ENCODE results near the gene TNFAIP8L3.

The TNFAIP8L3 gene

GRCh38 chr15:51104512-51104911, 9.8 kb upstream of the TNFAIP8L3 start:
- Histone ChIP-seq H3K9me3 (replicated peaks in 1 of 2; ENCODE audit: control insufficient read depth in 2 of 2, insufficient read depth in 1 of 2, low read depth in 1 of 2, low read length in 2 of 2) (no peaks in the 10 kb centered on the region), H3K27me3 (ENCODE audit: control insufficient read depth in 3 of 3, insufficient read depth in 3 of 3, low read depth in 1 of 3, low read length in 3 of 3) (peaks cover 0 to 14% (median 0%) of the 10 kb centered on the region in 3 experiments), H3K4me2 (ENCODE audit: insufficient read depth, low read length, poor library complexity, severe bottlenecking) (no peak overlapping the region), H4K8ac (ENCODE audit: low read depth, low read length) (no peak overlapping the region), H2BK120ac (ENCODE audit: low read depth, low read length) (no peak overlapping the region), H3K36me3 (replicated peaks in 1 of 2; ENCODE audit: control insufficient read depth in 2 of 2, insufficient read depth in 2 of 2, low read length in 2 of 2) (no peaks in the 10 kb centered on the region), H3K4ac (ENCODE audit: low read length) (no peak overlapping the region), H2AFZ (ENCODE audit: low read length) (no peak overlapping the region), H3K14ac (ENCODE audit: low read length) (no peak overlapping the region), H3K4me3 (ENCODE audit: low read length in 2 of 2) (no peak overlapping the region), H3K4me1 (ENCODE audit: control insufficient read depth in 2 of 2, insufficient read depth in 1 of 2, low read depth in 1 of 2, low read length in 2 of 2) (no peaks in the 10 kb centered on the region), H2BK12ac (ENCODE audit: low read length) (no peak overlapping the region), H3K27ac (replicated peaks; ENCODE audit: low read length) (no peak overlapping the region), H3K9ac (ENCODE audit: low read depth, low read length, poor library complexity) (no peak overlapping the region), H2BK5ac (ENCODE audit: low read length) (no peak overlapping the region), H3K79me1 (ENCODE audit: low read depth, low read length) (no peaks in the 10 kb centered on the region), H4K91ac (ENCODE audit: low read depth, low read length, poor library complexity) (no peak overlapping the region), H2BK15ac (ENCODE audit: low read length) (no peak overlapping the region), H3K18ac (ENCODE audit: low read length) (no peak overlapping the region), H2AK5ac (ENCODE audit: low read depth, low read length) (no peak overlapping the region), H3K23ac (ENCODE audit: low read depth, low read length, poor library complexity) (peak overlapping the region; percentile 25)
- DNase-seq (ENCODE audit: low spot score) = no peak
- WGBS, 2 donors (ENCODE audit: extremely low coverage in 2 of 2, insufficient read length in 2 of 2, insufficient replicate concordance in 1 of 2) = no CpG with 5 or more reads among the region's 3 CpGs

GRCh38 chr15:51103330-51103729, 8.6 kb upstream of the TNFAIP8L3 start:
- Histone ChIP-seq H3K9me3 (replicated peaks in 1 of 2; ENCODE audit: control insufficient read depth in 2 of 2, insufficient read depth in 1 of 2, low read depth in 1 of 2, low read length in 2 of 2) (no peaks in the 10 kb centered on the region), H3K27me3 (ENCODE audit: control insufficient read depth in 3 of 3, insufficient read depth in 3 of 3, low read depth in 1 of 3, low read length in 3 of 3) (peaks cover 0 to 20% (median 2%) of the 10 kb centered on the region in 3 experiments), H3K36me3 (replicated peaks in 1 of 2; ENCODE audit: control insufficient read depth in 2 of 2, insufficient read depth in 2 of 2, low read length in 2 of 2) (no peaks in the 10 kb centered on the region), H2BK120ac (ENCODE audit: low read depth, low read length) (no peak overlapping the region), H2BK12ac (ENCODE audit: low read length) (no peak overlapping the region), H3K9ac (ENCODE audit: low read depth, low read length, poor library complexity) (no peak overlapping the region), H3K4me2 (ENCODE audit: insufficient read depth, low read length, poor library complexity, severe bottlenecking) (no peak overlapping the region), H3K23ac (ENCODE audit: low read depth, low read length, poor library complexity) (no peak overlapping the region), H3K4me3 (ENCODE audit: low read length in 2 of 2) (no peak overlapping the region), H3K18ac (ENCODE audit: low read length) (no peak overlapping the region), H2AK5ac (ENCODE audit: low read depth, low read length) (no peak overlapping the region), H3K14ac (ENCODE audit: low read length) (no peak overlapping the region), H3K79me1 (ENCODE audit: low read depth, low read length) (no peaks in the 10 kb centered on the region), H4K8ac (ENCODE audit: low read depth, low read length) (no peak overlapping the region), H3K4ac (ENCODE audit: low read length) (no peak overlapping the region), H2BK5ac (ENCODE audit: low read length) (no peak overlapping the region), H2BK15ac (ENCODE audit: low read length) (no peak overlapping the region), H3K27ac (replicated peaks; ENCODE audit: low read length) (no peak overlapping the region), H2AFZ (ENCODE audit: low read length) (no peak overlapping the region), H4K91ac (ENCODE audit: low read depth, low read length, poor library complexity) (no peak overlapping the region), H3K4me1 (ENCODE audit: control insufficient read depth in 2 of 2, insufficient read depth in 1 of 2, low read depth in 1 of 2, low read length in 2 of 2) (peaks cover 0 to 2% of the 10 kb centered on the region in 2 donors)
- WGBS, 2 donors (ENCODE audit: extremely low coverage in 2 of 2, insufficient read length in 2 of 2, insufficient replicate concordance in 1 of 2) = no CpG with 5 or more reads among the region's 1 CpG
- DNase-seq (ENCODE audit: low spot score) = no peak

GRCh38 chr15:51100785-51101489, 6.2 kb upstream of the TNFAIP8L3 start:
- H3K4me2 ChIP-seq (ENCODE audit: insufficient read depth, low read length, poor library complexity, severe bottlenecking) = no peak overlapping the region
- H3K9me3 ChIP-seq (replicated peaks in 1 of 2; ENCODE audit: control insufficient read depth in 2 of 2, insufficient read depth in 1 of 2, low read depth in 1 of 2, low read length in 2 of 2) = no peaks in the 10 kb centered on the region
- no peak overlapping the region for H2AK5ac ChIP-seq (ENCODE audit: low read depth, low read length)
- H3K4ac ChIP-seq (ENCODE audit: low read length) = no peak overlapping the region
- H3K4me3 ChIP-seq (ENCODE audit: low read length in 2 of 2) = no peak overlapping the region
- H2BK15ac ChIP-seq (ENCODE audit: low read length) = no peak overlapping the region
- H3K27ac ChIP-seq (replicated peaks; ENCODE audit: low read length) = no peak overlapping the region
- no peak overlapping the region for H3K14ac ChIP-seq (ENCODE audit: low read length)
- H3K27me3 ChIP-seq (ENCODE audit: control insufficient read depth in 3 of 3, insufficient read depth in 3 of 3, low read depth in 1 of 3, low read length in 3 of 3) = peaks cover 0 to 40% (median 5%) of the 10 kb centered on the region in 3 experiments
- H4K8ac ChIP-seq (ENCODE audit: low read depth, low read length) = no peak overlapping the region
- H2BK120ac ChIP-seq (ENCODE audit: low read depth, low read length) = no peak overlapping the region
- no peaks in the 10 kb centered on the region for H3K36me3 ChIP-seq (replicated peaks in 1 of 2; ENCODE audit: control insufficient read depth in 2 of 2, insufficient read depth in 2 of 2, low read length in 2 of 2)
- no peak overlapping the region for H4K91ac ChIP-seq (ENCODE audit: low read depth, low read length, poor library complexity)
- H3K9ac ChIP-seq (ENCODE audit: low read depth, low read length, poor library complexity) = no peak overlapping the region
- no CpG with 5 or more reads among the region's 9 CpGs for WGBS, 2 donors (ENCODE audit: extremely low coverage in 2 of 2, insufficient read length in 2 of 2, insufficient replicate concordance in 1 of 2)
- H3K79me1 ChIP-seq (ENCODE audit: low read depth, low read length) = no peaks in the 10 kb centered on the region
- peaks cover 0 to 2% of the 10 kb centered on the region in 2 donors for H3K4me1 ChIP-seq (ENCODE audit: control insufficient read depth in 2 of 2, insufficient read depth in 1 of 2, low read depth in 1 of 2, low read length in 2 of 2)
- no peak overlapping the region for H3K23ac ChIP-seq (ENCODE audit: low read depth, low read length, poor library complexity)
- no peak overlapping the region for H2AFZ ChIP-seq (ENCODE audit: low read length)
- no peak overlapping the region for H3K18ac ChIP-seq (ENCODE audit: low read length)
- no peak overlapping the region for H2BK12ac ChIP-seq (ENCODE audit: low read length)
- H2BK5ac ChIP-seq (ENCODE audit: low read length) = no peak overlapping the region
- no peak for DNase-seq (ENCODE audit: low spot score)

GRCh38 chr15:51099185-51099584, 4.5 kb upstream of the TNFAIP8L3 start:
- Histone ChIP-seq H3K4me2 (ENCODE audit: insufficient read depth, low read length, poor library complexity, severe bottlenecking) (no peak overlapping the region), H2BK15ac (ENCODE audit: low read length) (no peak overlapping the region), H3K4me1 (ENCODE audit: control insufficient read depth in 2 of 2, insufficient read depth in 1 of 2, low read depth in 1 of 2, low read length in 2 of 2) (peaks cover 2 to 3% of the 10 kb centered on the region in 2 donors), H2AK5ac (ENCODE audit: low read depth, low read length) (no peak overlapping the region), H3K14ac (ENCODE audit: low read length) (no peak overlapping the region), H3K79me1 (ENCODE audit: low read depth, low read length) (no peaks in the 10 kb centered on the region), H2BK120ac (ENCODE audit: low read depth, low read length) (no peak overlapping the region), H3K27me3 (ENCODE audit: control insufficient read depth in 3 of 3, insufficient read depth in 3 of 3, low read depth in 1 of 3, low read length in 3 of 3) (peaks cover 7 to 52% (median 21%) of the 10 kb centered on the region in 3 experiments), H4K8ac (ENCODE audit: low read depth, low read length) (no peak overlapping the region), H2BK12ac (ENCODE audit: low read length) (no peak overlapping the region), H3K9ac (ENCODE audit: low read depth, low read length, poor library complexity) (no peak overlapping the region), H3K4me3 (ENCODE audit: low read length in 2 of 2) (no peak overlapping the region), H3K23ac (ENCODE audit: low read depth, low read length, poor library complexity) (no peak overlapping the region), H2AFZ (ENCODE audit: low read length) (no peak overlapping the region), H3K27ac (replicated peaks; ENCODE audit: low read length) (no peak overlapping the region), H3K36me3 (replicated peaks in 1 of 2; ENCODE audit: control insufficient read depth in 2 of 2, insufficient read depth in 2 of 2, low read length in 2 of 2) (no peaks in the 10 kb centered on the region), H3K4ac (ENCODE audit: low read length) (no peak overlapping the region), H3K18ac (ENCODE audit: low read length) (no peak overlapping the region), H3K9me3 (replicated peaks in 1 of 2; ENCODE audit: control insufficient read depth in 2 of 2, insufficient read depth in 1 of 2, low read depth in 1 of 2, low read length in 2 of 2) (no peaks in the 10 kb centered on the region), H4K91ac (ENCODE audit: low read depth, low read length, poor library complexity) (no peak overlapping the region), H2BK5ac (ENCODE audit: low read length) (no peak overlapping the region)
- no peak for DNase-seq (ENCODE audit: low spot score)

Data from neuronal stem cell (in vitro differentiated cells).